ENCODE data around the gene INSM2. TPM values are rescaled to one million over a fixed set of nuclear protein-coding genes. Genes with fewer than 3 reads are reported as not detected.

INSM2 gene
- polyA plus RNA-seq, 4 donors, result 0.04 to 0.06 (median 0.05) TPM; not detected in 1

DNA sequence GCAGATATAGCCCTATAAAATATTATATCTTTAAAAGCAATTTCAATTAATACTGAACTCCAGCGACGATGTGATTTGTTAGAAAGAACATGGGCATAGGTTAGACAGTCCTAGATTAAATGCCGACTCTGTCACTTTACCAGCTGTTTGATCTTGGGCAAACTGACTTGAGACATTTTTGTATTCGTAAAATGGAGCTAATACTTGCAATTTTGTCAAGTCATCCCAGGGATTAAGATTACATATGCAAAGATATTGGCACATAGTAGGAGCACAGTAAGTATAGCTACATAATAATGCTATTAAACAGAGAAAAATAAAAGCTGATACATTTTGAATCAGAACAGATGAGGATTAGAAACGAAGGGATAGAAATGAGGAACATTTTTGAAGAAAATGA lies 9.0 kb downstream of the INSM2 start:
- DNase-seq (ENCODE audit: low read depth in 4 of 4, low spot score in 3 of 4), result no peak

DNA sequence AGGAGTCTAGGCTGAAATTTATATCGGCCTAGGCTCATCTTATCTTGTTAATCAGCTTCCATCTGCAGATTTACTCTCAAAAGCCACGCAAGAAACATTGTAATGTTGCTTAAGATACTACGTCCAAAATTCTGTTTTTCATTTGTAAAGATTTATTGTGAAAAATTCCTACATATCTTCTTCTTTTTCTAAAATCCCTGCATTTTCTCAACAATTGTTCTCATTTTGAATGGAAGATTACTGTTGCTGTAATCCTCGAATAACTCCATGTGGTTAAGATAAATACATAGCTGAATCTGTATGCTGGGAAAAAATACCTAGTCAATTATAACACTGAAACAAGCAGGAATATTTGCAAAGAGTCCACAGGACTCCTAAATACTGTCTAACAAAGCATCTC lies 15.6 kb downstream of the INSM2 start:
- no peak for DNase-seq (ENCODE audit: low read depth in 4 of 4, low spot score in 3 of 4)

DNA sequence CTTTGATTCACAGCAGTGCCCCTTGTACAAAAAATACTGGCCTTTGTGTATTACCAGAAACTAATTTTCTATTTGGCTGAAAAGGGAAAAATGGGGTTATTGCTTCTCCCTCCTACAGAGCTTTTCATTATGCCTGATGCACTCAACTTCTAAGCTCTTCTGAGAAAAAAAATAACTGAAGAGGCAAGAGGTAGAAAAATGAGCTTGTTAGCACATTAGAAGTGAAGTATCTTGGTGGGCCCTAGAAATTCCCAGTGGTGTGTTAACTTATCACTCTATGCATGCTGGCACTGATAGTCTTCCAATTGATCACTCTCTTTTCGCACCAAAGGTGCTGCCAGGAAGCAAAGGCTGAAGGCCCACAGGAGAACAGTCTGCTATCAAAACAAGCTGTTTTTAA lies 17.1 kb downstream of the INSM2 start:
- no peak for DNase-seq (ENCODE audit: low read depth in 4 of 4, low spot score in 3 of 4)

DNA sequence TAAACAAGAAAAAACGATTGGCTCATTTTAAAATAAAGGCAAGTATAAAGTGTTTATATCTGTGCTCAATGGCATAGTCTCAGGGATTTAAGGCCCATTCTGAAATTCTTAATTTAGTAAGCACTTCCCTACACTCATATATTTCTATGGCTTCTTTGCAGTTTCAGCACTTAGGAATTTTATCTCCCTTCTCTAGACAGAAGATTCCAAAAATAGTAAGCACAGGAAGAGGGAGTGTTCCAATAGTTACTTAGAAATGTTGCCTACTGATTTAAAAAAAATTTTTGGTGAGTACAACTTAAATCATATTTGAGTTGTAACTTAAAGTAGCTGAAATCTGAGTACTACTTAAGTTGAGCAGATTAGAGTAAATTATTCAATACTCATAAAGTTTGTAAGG lies 19.8 kb downstream of the INSM2 start:
- DNase-seq (ENCODE audit: low read depth in 4 of 4, low spot score in 3 of 4), result no peak

DNA sequence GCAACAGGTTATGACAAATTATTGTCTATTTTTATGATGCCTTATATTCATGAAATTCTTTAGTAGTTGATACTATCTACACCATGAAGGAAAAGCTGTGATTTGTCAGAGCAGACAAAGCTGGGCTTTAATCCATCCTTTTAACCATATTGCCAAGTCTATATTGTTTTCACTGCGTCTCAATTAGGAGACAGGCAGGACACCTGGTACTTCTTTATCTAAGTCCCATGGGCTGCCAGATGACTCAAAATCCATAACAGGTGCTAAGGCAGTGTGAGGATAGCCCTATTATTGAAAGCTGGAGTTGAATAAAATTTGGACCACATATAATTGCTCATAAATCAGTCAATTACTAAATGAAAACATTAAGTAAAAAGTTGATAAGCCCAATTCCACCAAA lies 22.6 kb downstream of the INSM2 start:
- no peak for DNase-seq (ENCODE audit: low read depth in 4 of 4, low spot score in 3 of 4)

DNA sequence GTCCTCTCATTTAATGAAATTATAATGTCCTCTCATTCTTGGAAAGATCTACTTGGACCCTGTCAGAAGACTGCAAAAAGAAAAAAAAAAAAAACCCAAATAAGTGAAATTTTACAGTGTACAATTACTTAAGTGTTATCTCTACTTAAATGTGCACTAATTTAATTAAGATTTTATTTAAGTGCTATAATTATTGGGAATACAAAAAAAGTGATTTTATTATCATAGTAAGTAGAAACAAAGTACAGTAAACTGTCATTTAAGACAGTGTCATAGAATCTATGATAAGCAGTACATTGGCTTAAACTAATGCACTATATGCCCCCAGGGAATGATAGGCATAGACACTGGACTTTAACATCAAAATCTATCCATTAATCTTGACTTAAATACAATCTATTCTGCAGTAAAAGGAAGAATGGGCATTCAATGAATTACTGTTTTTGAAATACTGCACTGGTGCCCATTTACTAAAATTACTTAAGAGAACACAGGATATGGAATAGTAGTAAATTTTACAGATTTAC lies 23.3 kb downstream of the INSM2 start:
- DNase-seq (ENCODE audit: low read depth in 4 of 4, low spot score in 3 of 4), result no peak

DNA sequence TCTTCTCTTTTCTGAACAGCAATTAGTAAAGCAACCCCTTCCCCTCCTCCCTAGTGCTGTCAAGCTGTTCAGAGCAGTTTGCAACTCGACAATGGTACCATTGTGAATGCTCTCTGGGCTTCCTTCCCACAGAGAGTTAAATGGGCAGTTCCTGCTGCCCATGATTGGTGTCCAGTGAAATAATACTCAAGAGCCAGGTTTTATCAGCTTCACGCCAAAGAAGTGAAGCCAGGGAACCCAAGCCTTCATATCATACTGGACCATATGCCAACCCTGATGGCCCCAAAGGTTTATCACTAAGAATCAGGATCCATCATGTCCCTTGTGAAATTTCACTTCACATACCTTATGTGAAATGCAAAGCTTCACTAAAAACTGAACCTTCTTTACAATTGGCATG lies 24.7 kb downstream of the INSM2 start:
- no peak for DNase-seq (ENCODE audit: low read depth in 4 of 4, low spot score in 3 of 4)

DNA sequence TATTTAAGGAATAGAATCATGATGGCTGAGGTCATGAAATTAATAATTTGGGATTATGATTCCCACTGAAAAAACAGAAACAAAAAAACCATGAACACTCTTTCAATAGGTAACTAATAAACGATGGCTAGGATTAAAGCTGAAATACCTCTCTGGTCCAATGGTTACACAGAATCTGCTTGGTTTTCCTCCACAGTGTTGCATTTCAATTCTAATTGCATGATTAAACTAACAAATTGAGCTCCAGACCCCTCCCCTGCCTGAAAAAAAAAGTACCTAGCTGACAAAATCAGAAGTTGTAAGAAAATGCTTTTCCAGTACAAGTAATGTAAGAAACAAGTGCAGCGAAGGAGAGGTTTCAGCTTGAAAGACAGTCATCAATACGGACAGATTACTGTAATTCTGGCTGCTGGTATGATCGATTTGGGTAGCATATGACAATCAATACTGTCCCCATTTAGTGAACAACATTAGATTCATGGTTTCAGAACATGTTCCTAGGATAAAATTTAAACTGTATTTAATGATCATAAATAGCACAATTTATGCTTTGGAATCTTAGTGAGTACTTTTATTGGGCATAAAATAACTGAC lies 32.0 kb downstream of the INSM2 start:
- DNase-seq (ENCODE audit: low read depth in 4 of 4, low spot score in 3 of 4), result peak in 2 of 4 donors; percentile 5 to 15

DNA sequence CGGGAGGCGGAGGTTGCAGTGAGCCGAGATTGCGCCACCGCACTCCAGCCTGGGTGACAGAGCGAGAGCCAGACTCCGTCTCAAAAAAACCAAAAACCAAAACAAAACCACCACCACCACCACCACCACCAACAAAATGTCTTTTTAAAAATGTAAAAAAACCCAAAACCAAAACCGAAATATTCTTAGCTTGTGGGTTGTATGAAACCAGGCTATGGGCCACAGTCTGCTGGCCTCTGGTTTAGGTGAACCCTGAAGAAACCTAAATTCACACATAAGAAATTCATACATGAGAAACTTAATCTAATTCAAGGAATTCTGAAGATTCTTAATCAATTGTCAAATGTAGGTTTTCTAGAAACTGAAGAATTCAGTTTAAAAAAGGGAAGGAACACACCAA lies 37.6 kb downstream of the INSM2 start:
- no peak for DNase-seq (ENCODE audit: low read depth in 4 of 4, low spot score in 3 of 4)

DNA sequence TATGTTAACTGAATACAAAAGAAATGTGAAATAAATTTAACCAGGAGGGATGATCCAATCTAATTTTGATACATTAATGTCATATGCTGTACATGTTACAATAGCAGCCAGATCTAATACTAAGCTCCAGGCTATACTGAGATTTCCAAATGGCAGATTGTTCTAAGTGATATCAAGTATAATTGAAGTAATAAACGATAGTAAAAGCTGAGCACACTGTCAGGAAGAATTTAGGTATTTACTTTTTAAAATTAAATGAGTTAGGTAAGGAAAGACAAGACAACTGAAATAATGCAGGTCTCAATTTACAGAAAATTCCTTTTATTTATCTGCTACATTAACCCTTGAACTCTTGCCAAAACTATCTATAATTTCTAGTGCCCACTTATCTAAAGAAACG lies 39.9 kb downstream of the INSM2 start:
- no peak for DNase-seq (ENCODE audit: low read depth in 4 of 4, low spot score in 3 of 4)

DNA sequence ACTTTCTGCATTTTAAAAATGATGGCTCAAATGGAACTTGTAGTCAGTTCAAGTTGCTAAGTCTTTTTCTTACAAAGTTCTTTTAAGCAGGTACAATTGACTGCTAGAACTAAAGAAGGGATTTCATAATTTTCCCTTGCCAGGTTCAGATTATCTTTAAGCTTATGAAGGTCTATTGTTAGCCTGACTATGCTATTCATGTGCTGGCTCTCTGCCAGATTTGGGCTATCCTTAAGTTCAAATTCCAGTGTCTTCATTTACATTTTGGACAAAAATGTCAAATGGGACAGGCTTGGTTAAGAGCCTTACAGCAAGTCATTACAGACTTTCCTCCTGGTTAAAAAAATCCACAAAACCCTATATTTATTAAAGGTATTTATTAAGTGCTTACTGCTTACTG lies 42.3 kb downstream of the INSM2 start:
- no peak for DNase-seq (ENCODE audit: low read depth in 4 of 4, low spot score in 3 of 4)

DNA sequence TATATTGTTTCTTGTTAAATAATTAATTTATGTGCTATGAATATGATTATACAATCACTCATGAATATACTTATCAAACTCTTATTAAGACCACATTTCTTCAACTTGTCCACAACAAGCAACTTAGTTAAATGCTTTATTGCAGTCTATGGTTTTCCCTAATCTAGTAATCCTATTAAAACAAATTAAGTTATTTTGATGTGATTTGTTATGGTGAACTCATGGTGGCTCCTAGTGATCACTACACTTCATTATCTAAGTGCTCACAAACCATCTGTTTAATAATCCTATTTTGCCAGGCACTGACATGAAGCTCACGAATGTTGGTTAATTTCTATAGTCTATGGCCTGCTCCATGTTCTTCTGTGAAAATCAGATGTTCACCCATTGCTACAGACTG lies 42.9 kb downstream of the INSM2 start:
- no peak for DNase-seq (ENCODE audit: low read depth in 4 of 4, low spot score in 3 of 4)

DNA sequence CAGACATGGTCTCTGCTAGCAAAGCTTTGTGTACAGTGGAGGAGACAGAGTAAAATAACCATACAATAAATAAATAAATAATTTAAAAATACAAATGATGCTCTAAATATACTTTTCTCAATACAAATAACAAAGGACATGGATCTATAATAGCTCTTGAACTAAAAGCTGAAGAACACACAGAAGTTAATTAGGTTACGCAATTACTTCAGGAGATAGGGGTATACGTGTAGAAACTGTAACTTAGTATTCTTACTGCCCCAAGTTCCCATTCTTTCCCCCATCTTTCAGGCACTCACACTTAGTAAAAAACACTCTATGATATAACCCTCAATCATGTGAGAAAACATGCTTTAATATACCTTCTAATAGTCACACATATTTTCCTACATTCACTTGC lies 44.2 kb downstream of the INSM2 start:
- DNase-seq (ENCODE audit: low read depth in 4 of 4, low spot score in 3 of 4), result no peak

DNA sequence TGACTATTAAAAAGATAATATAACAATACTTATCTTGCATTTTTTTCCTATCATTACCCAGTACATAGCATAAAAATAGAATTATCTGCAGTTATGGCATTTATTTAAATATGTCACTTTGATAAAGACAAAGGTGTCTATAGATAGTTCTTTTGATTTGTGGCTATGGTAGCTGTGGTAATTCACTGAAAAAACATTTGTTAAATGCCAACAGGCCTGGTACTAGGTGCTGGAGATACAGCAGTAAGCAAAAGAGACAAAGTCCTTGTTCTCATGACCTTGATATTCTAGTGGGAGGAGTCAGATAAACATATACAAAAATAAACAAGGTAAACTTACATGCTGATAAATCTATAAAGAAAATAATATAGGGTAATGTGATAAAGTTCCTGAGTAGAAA lies 44.7 kb downstream of the INSM2 start:
- no peak for DNase-seq (ENCODE audit: low read depth in 4 of 4, low spot score in 3 of 4)

Other genes with a start within 250 kb of the INSM2 start
- gene PSMA6, start 241.8 kb upstream of the INSM2 start, polyA plus RNA-seq (ENCODE audit: insufficient read length in 4 of 4), result 100 to 1,000 TPM; 126 to 196 (median 175) TPM
- gene NFKBIA, start 129.4 kb upstream of the INSM2 start, polyA plus RNA-seq (ENCODE audit: insufficient read length in 4 of 4), result 100 to 1,000 TPM in 1 of 4 donors, 10 to 100 TPM in 3; 49.1 to 128 (median 65.2) TPM